ENCODE results near the gene CTIF.

CTIF gene

DNA sequence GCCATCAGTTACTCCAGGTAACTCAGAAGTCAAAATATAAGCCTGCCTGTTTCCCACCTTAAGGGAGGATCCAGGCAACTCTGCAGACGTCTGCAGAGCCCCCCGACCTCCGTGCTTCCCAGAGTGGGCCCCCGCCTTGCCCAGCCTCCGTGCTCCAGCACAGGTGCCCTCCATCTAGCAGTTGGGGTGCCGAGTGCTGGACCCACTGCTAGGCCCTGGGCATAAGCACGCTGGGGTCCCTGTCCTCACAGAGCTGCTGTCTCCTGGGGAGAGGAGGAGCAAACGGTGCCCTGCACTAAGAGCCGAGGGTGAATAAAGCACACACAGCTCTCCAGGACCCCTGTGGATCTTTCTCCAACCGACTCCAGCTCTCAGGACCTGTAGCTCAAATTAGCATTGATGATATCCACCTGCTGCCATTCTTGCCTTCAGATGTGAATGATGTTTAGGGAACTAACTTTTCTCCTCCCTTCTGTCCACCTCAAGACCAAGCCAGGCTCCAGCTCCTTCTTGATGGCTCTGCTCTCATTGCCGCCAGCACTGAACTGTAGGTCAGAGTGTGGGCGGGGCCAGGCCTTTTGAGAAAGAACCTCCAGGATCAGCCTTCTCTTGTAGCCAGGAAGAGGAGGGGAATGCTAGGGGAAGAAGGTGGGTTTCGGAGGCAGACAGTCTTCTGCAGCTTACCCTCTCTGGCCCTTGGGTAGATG is 290.8 kb downstream of the CTIF start:
- DNase-seq (ENCODE audit: low read depth in 2 of 3, low spot score in 1 of 3), result no peak

DNA sequence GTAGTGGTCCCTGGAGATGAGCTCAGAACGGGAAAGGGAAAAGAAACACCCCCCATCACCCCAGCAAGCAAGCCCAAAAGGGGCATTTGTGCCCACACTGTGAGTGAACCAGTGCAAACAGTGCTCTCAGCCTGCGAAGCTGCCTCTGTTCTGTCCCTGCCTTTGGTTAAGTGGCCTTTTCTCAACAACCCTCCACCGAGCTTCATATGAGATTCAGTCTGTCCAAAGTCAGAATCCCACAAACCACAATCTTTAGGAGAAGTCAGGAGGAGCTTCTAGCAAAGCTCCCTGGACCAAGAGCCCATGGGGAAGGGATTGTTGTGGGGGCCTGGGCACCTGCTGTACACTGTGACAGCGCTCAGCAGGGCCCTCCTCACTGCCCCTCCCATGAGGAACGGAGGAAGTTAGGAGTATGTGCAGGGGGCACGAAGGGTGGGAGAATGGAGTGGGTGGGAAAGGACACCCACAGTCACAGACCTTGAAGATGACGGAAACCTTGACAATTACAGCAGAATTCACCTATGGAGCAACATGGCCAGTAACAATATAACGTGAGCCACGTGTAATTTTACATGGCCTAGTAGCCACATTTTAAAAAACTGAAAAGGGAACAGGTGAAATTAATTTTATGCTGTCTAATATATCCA is 292.4 kb downstream of the CTIF start:
- no peak for DNase-seq (ENCODE audit: low read depth in 2 of 3, low spot score in 1 of 3)

DNA sequence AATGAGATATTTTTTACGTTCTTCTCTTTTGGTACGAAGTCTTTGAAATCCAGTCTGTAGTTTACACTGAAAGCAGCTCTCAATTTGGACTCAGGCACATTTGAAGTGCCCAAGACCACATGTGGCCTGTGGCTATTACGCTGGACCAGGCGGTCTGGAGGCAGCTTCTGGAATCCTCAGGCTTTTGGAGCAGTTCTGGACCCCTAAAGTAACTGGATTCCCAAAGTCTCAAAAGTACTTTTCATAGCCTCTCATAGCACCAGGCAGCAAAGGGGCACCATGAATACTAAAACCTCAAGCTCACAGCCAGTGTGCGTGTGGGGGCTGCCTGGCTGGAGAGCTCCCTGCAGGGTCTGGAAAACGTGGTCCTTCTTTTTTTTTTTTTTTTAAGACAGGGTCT is 293.0 kb downstream of the CTIF start:
- DNase-seq (ENCODE audit: low read depth in 2 of 3, low spot score in 1 of 3), result no peak

DNA sequence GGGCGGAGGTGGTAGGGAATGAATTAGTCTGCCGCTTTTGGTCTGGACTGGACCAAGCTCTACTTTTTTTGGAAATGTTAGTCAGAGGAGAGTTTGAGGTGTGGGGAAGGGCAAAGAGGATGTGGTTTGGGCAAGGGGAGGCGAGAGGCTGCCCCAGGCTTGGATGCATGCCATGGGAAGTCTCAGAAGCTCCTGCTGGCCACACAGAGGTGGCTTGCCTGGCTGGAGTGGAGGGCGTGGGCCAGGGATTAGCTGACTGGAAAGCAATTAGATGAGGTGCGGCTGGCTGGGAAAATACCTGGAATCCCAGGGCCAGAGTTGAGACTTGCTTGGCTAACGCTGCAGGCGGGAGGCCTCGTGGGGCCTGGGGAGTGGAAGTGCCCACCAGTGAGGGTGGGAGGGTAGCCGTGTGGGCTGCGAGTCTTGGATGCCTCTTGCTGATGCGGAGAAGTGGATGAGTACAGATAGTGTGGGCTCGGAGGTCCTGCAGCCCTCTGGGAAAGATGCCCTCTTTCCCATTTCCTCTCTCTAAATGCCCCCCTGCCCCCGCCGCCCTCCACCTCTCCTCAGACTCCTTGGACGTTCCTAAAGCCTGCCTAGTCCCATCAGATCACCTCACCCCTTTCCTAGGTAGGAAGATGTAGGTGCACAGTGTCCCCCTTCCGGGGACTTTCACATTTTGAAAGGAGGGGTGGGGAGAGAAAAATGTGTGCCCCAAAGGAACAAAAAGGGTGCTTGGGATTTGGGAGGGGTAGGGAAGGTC is 294.3 kb downstream of the CTIF start:
- no peak for DNase-seq (ENCODE audit: low read depth in 2 of 3, low spot score in 1 of 3)

DNA sequence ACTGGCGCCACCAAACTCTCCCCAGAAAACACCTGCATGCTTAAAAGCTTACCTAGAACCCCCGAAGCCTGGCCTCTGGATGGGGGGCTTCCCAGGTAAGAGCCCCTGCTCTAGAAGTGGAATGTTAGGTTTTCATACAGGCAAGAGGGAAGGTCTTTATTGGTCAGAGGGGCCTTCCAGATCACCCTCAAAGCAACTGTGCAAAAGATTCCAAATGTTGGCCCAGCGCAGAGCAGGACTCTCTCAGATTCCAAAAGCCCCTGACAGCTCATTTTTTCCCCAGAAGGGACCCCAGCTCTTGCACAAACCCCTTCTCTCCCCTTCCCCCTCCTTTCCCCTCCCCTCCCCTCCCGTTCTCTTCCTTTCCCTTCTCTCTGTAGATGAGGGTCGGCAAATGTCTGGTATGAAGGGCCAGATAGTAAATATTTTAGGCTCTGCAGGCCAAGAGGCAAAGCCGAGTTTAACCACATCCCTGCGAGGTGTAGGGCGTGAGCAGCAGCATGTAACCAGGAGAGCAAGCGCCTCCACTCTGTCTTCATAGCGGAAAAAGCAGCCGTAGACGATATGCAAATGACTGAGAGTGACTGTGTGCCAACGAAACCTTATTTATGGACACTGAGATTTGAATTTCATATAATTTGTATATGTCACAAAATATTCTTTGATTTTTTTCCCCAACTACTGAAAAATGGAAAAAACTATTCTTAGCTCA is 295.0 kb downstream of the CTIF start:
- peak; percentile 52 to 61 (median 60) for DNase-seq (ENCODE audit: low read depth in 2 of 3, low spot score in 1 of 3)

GRCh38 chr18:48834413-48835031 is 295.7 kb downstream of the CTIF start:
- peak; percentile 64 to 75 (median 72) for DNase-seq (ENCODE audit: low read depth in 2 of 3, low spot score in 1 of 3)

GRCh38 chr18:48835119-48835518 is 296.3 kb downstream of the CTIF start:
- DNase-seq (ENCODE audit: low read depth in 2 of 3, low spot score in 1 of 3), result no peak

GRCh38 chr18:48835745-48836170 is 296.9 kb downstream of the CTIF start:
- DNase-seq (ENCODE audit: low read depth in 2 of 3, low spot score in 1 of 3), result no peak

DNA sequence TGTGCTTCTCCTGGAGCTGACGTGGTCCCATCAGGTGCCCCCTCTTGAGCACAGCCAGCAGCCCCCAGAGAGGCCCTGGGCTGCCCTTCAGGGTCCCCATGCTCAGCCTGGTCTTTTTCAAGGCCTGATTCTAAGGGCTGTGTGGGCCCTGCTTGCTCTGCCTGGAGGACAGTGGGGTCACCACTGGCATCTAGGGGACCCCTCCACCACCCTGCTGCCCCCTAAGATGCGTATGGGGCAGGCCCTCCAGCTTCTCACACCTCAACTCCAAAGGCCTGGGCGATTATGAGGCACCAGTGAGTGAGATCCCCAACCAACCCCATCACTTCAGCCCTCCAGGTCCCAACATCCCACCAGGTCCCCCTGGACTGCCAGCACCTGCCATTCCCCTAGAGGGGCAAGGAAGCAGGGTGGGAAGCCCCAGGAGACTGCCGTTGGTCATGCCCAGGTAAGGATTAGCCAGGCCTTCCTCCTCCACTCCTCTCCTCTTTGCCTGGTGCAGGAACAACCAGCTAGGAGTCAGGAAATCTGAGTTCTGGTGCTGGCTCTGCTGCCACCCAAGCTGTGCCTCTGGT is 297.5 kb downstream of the CTIF start:
- no peak for DNase-seq (ENCODE audit: low read depth in 2 of 3, low spot score in 1 of 3)

- no peak for DNase-seq (ENCODE audit: low read depth in 2 of 3, low spot score in 1 of 3)
Observed at GRCh38 chr18:48836806-48837615, 298.2 kb downstream of the CTIF start.

- no peak for DNase-seq (ENCODE audit: low read depth in 2 of 3, low spot score in 1 of 3)
Observed at GRCh38 chr18:48837676-48838075, 298.8 kb downstream of the CTIF start.

GRCh38 chr18:48838166-48838775 is 299.4 kb downstream of the CTIF start:
- no peak for DNase-seq (ENCODE audit: low read depth in 2 of 3, low spot score in 1 of 3)

GRCh38 chr18:48838921-48839818 is 300.3 kb downstream of the CTIF start:
- no peak for DNase-seq (ENCODE audit: low read depth in 2 of 3, low spot score in 1 of 3)

DNA sequence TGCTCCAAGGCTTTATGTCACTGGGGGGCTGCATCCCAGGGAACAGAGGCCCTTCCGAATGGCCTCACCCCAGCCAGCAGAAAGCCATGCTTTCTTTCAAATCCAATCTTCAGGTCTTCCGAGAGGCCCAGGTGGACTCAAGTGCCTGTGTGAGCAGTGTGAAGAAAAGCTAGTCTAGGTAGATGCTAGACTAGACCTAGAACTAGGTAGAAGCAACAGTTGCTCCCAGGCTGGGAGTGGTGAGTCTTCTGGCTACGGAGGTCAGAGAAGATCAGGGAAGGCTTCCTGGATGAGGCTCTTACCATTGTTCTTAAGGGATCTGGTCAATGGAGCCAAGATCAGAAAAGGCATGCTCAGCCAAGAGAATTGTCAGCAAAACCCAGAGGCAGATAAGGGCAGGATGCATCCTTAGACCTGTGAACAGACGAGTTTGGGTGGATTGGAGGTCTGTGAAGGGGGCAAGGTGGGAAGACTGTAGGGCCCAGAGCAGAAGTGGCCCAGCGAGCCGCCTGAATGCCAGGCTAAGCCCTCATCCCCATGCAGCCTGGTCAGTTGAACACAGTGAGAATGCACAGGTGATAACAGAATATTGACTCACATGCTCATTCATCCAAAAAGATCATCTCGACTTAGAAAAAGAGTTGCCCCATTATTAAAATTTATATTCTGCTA is 301.1 kb downstream of the CTIF start:
- DNase-seq (ENCODE audit: low read depth in 2 of 3, low spot score in 1 of 3), result no peak

- no peak for DNase-seq (ENCODE audit: low read depth in 2 of 3, low spot score in 1 of 3)
Observed at GRCh38 chr18:48840491-48840877, 301.7 kb downstream of the CTIF start.

DNA sequence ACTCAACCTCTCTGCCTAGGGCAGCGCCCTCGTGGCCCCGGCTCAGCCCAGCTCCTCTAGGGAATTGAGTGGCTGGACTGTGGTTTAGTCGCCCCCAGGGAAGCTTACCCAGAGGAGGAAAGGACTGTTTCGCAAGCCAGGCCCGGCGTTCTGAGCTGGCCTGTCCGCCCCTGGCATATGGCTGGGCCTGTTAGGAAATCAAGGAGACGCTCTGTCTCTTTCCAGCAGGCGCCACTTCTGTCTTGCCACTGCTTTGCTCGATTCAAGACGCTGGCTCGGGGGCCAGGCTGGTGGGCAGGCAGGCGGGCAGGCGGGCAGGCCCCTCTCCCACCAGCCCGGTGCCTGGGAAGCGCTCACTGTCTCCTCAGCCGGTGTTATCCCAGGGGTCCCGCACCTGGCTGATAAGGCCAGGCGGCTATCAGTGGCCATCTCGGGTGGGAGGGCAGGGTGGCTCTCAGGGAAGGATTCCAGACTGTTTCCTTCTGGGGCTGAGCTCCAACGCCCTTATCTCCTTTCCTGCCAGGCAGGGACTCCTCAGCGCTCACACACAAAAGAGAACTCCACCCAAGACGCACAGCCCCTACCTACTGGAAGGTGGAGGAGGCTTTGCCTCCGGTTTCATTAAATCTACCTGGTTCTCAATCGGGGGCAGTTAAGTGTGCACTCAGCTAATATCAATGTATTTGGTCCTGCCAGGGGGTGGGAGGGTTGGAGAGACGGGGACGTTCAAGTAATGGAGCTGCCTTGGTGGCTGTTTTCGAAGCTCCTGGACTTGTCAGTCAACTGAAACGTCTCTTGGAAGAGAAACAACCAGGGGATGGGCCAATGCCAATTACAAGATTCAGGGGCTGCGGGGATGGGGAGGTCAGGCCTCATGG is 302.8 kb downstream of the CTIF start:
- no peak for DNase-seq (ENCODE audit: low read depth in 2 of 3, low spot score in 1 of 3)

Measured in stimulated activated CD4-positive, alpha-beta T cell treated with anti-CD3 and anti-CD28 coated beads, Interleukin-12 subunit alpha, Interleukin-12 subunit beta, amount 100 ng/mL, for 48 hours (primary cell).